IPS-15b (cell line): ENCODE data around the gene ARRDC2.

Experiments
- H3K27me3 ChIP-seq: one replicate; pipeline ENCODE4 v1.6.1; 2013; ENCODE audit warnings: low read length; ENCODE audit not compliant: control insufficient read depth, insufficient read depth
- H3K36me3 ChIP-seq: one replicate; pipeline ENCODE4 v1.6.1; 2013; ENCODE audit warnings: low read length; ENCODE audit not compliant: control insufficient read depth, insufficient read depth
- H3K4me1 ChIP-seq: one replicate; pipeline ENCODE4 v1.6.1; 2013; ENCODE audit warnings: mild to moderate bottlenecking, low read length; ENCODE audit not compliant: control insufficient read depth, insufficient read depth
- H3K4me3 ChIP-seq: one replicate; pipeline ENCODE4 v1.5.1; 2013; ENCODE audit warnings: low read depth, low read length
- H3K9ac ChIP-seq: one replicate; pipeline ENCODE4 v1.6.1; 2013; ENCODE audit warnings: low read depth, mild to moderate bottlenecking, low read length
- H3K9me3 ChIP-seq: one replicate; pipeline ENCODE4 v1.6.1; 2013; ENCODE audit warnings: mild to moderate bottlenecking, low read length; ENCODE audit not compliant: control insufficient read depth, insufficient read depth

The ARRDC2 gene

GRCh38 chr19:18007917-18008673, at the start of gene ARRDC2:
Gene ARRDC2 (plus strand): TSS chr19:18008170. CDS start chr19:18008311, 141 bp downstream.
- peaks cover 3% of the 10 kb centered on the region for H3K4me1 ChIP-seq
- no peaks in the 10 kb centered on the region for H3K9me3 ChIP-seq
- peak within 1 kb of the TSS; percentile 48 for H3K4me3 ChIP-seq
- peaks cover 14% of the 10 kb centered on the region for H3K36me3 ChIP-seq
- no peaks in the 10 kb centered on the region for H3K27me3 ChIP-seq
- H3K9ac ChIP-seq = no peak within 1 kb of the TSS

- Histone ChIP-seq H3K36me3 (peaks cover 4% of the 10 kb centered on the region), H3K4me1 (peaks cover 8% of the 10 kb centered on the region), H3K9me3 (no peaks in the 10 kb centered on the region), H3K27me3 (no peaks in the 10 kb centered on the region), H3K9ac (no peak overlapping the region), H3K4me3 (no peak overlapping the region)
Observed at GRCh38 chr19:17963936-17964691, 43.9 kb upstream of the ARRDC2 start.

GRCh38 chr19:17965370-17966128, 42.4 kb upstream of the ARRDC2 start:
- no peak overlapping the region for H3K9ac ChIP-seq
- H3K36me3 ChIP-seq = peaks cover 4% of the 10 kb centered on the region
- no peaks in the 10 kb centered on the region for H3K27me3 ChIP-seq
- no peak overlapping the region for H3K4me3 ChIP-seq
- H3K4me1 ChIP-seq = peaks cover 8% of the 10 kb centered on the region
- no peaks in the 10 kb centered on the region for H3K9me3 ChIP-seq

- H3K9me3 ChIP-seq = no peaks in the 10 kb centered on the region
- H3K27me3 ChIP-seq = no peaks in the 10 kb centered on the region
- peaks cover 4% of the 10 kb centered on the region for H3K36me3 ChIP-seq
- peaks cover 8% of the 10 kb centered on the region for H3K4me1 ChIP-seq
- peak overlapping the region; percentile 46 for H3K4me3 ChIP-seq
- H3K9ac ChIP-seq = no peak overlapping the region
Observed at GRCh38 chr19:17966129-17966483, 41.9 kb upstream of the ARRDC2 start.

- peak within 1 kb of the TSS; percentile 60 for H3K9ac ChIP-seq
- H3K4me1 ChIP-seq = peaks cover 8% of the 10 kb centered on the region
- no peaks in the 10 kb centered on the region for H3K27me3 ChIP-seq
- H3K36me3 ChIP-seq = peaks cover 4% of the 10 kb centered on the region
- H3K4me3 ChIP-seq = peak within 1 kb of the TSS; percentile 79
- no peaks in the 10 kb centered on the region for H3K9me3 ChIP-seq
Observed at GRCh38 chr19:17966550-17967256, 41.3 kb upstream of the ARRDC2 start, which contains the start of gene KCNN1. Gene KCNN1 (plus strand): TSS chr19:17967107. CDS start chr19:17973889, 6,782 bp downstream.

- peaks cover 4% of the 10 kb centered on the region for H3K36me3 ChIP-seq
- peak overlapping the region; percentile 60 for H3K9ac ChIP-seq
- peak overlapping the region; percentile 79 for H3K4me3 ChIP-seq
- peaks cover 8% of the 10 kb centered on the region for H3K4me1 ChIP-seq
- H3K27me3 ChIP-seq = no peaks in the 10 kb centered on the region
- no peaks in the 10 kb centered on the region for H3K9me3 ChIP-seq
Observed at GRCh38 chr19:17967257-17968051, 40.5 kb upstream of the ARRDC2 start.

GRCh38 chr19:17968362-17968761, 39.6 kb upstream of the ARRDC2 start:
- Histone ChIP-seq H3K36me3 (peaks cover 4% of the 10 kb centered on the region), H3K27me3 (no peaks in the 10 kb centered on the region), H3K4me3 (no peak overlapping the region), H3K9ac (no peak overlapping the region), H3K4me1 (peaks cover 8% of the 10 kb centered on the region), H3K9me3 (no peaks in the 10 kb centered on the region)

GRCh38 chr19:17969096-17969792, 38.7 kb upstream of the ARRDC2 start:
- H3K36me3 ChIP-seq = peaks cover 11% of the 10 kb centered on the region
- H3K9me3 ChIP-seq = no peaks in the 10 kb centered on the region
- no peak overlapping the region for H3K9ac ChIP-seq
- no peak overlapping the region for H3K4me3 ChIP-seq
- H3K27me3 ChIP-seq = no peaks in the 10 kb centered on the region
- peaks cover 8% of the 10 kb centered on the region for H3K4me1 ChIP-seq

GRCh38 chr19:17972230-17972629, 35.7 kb upstream of the ARRDC2 start:
- H3K27me3 ChIP-seq = no peaks in the 10 kb centered on the region
- H3K36me3 ChIP-seq = peaks cover 22% of the 10 kb centered on the region
- H3K4me3 ChIP-seq = no peak overlapping the region
- no peak overlapping the region for H3K9ac ChIP-seq
- no peaks in the 10 kb centered on the region for H3K9me3 ChIP-seq
- peaks cover 4% of the 10 kb centered on the region for H3K4me1 ChIP-seq

GRCh38 chr19:17973759-17974158, 34.2 kb upstream of the ARRDC2 start:
- no peaks in the 10 kb centered on the region for H3K9me3 ChIP-seq
- no peak overlapping the region for H3K9ac ChIP-seq
- peaks cover 18% of the 10 kb centered on the region for H3K36me3 ChIP-seq
- H3K27me3 ChIP-seq = no peaks in the 10 kb centered on the region
- H3K4me3 ChIP-seq = no peak overlapping the region
- H3K4me1 ChIP-seq = peaks cover 4% of the 10 kb centered on the region
